ENCODE measurements around the gene TSPYL2. TPM values are rescaled to one million over a fixed set of nuclear protein-coding genes. Genes with fewer than 3 reads are reported as not detected.

The TSPYL2 gene
- total RNA-seq, 1 donor from 2014 or later = 10.3 TPM

GRCh38 chrX:53082773-53083616 lies 828 bp downstream of the TSPYL2 start:
- Histone ChIP-seq H3K36me3 (ENCODE audit: control insufficient read depth, insufficient read depth, low read length) (no peaks in the 10 kb centered on the region), H3K4me3 (ENCODE audit: low read depth, low read length) (peak overlapping the region; percentile 63), H3K27me3 (ENCODE audit: control insufficient read depth, insufficient read depth, low read length) (no peaks in the 10 kb centered on the region)
- no peak for DNase-seq (ENCODE audit: low read depth)
- no peak for TF ChIP-seq CTCF (IDR thresholded peaks at IDR 0.05; ENCODE audit: insufficient read depth, low read length, poor library complexity, severe bottlenecking)

GRCh38 chrX:53084043-53084570 lies 1.9 kb downstream of the TSPYL2 start:
- Histone ChIP-seq H3K4me3 (ENCODE audit: low read depth, low read length) (no peak overlapping the region), H3K27me3 (ENCODE audit: control insufficient read depth, insufficient read depth, low read length) (no peaks in the 10 kb centered on the region), H3K36me3 (ENCODE audit: control insufficient read depth, insufficient read depth, low read length) (no peaks in the 10 kb centered on the region)
- no peak for TF ChIP-seq CTCF (IDR thresholded peaks at IDR 0.05; ENCODE audit: insufficient read depth, low read length, poor library complexity, severe bottlenecking)
- DNase-seq (ENCODE audit: low read depth) = no peak

- Histone ChIP-seq H3K36me3 (ENCODE audit: control insufficient read depth, insufficient read depth, low read length) (no peaks in the 10 kb centered on the region), H3K4me3 (ENCODE audit: low read depth, low read length) (no peak overlapping the region), H3K27me3 (ENCODE audit: control insufficient read depth, insufficient read depth, low read length) (no peaks in the 10 kb centered on the region)
- TF ChIP-seq CTCF (IDR thresholded peaks at IDR 0.05; ENCODE audit: insufficient read depth, low read length, poor library complexity, severe bottlenecking) = no peak
- no peak for DNase-seq (ENCODE audit: low read depth)
Measured at GRCh38 chrX:53084863-53085262, 2.7 kb downstream of the TSPYL2 start.

GRCh38 chrX:53085661-53086229 lies 3.6 kb downstream of the TSPYL2 start:
- Histone ChIP-seq H3K36me3 (ENCODE audit: control insufficient read depth, insufficient read depth, low read length) (no peaks in the 10 kb centered on the region), H3K4me3 (ENCODE audit: low read depth, low read length) (no peak overlapping the region), H3K27me3 (ENCODE audit: control insufficient read depth, insufficient read depth, low read length) (no peaks in the 10 kb centered on the region)
- no peak for DNase-seq (ENCODE audit: low read depth)
- TF ChIP-seq CTCF (IDR thresholded peaks at IDR 0.05; ENCODE audit: insufficient read depth, low read length, poor library complexity, severe bottlenecking) = no peak

GRCh38 chrX:53086464-53086863 lies 4.3 kb downstream of the TSPYL2 start:
- H3K27me3 ChIP-seq (ENCODE audit: control insufficient read depth, insufficient read depth, low read length) = no peaks in the 10 kb centered on the region
- DNase-seq (ENCODE audit: low read depth) = no peak
- TF ChIP-seq CTCF (IDR thresholded peaks at IDR 0.05; ENCODE audit: insufficient read depth, low read length, poor library complexity, severe bottlenecking) = no peak
- H3K4me3 ChIP-seq (ENCODE audit: low read depth, low read length) = no peak overlapping the region
- H3K36me3 ChIP-seq (ENCODE audit: control insufficient read depth, insufficient read depth, low read length) = no peaks in the 10 kb centered on the region

Data from kidney epithelial cell (primary cell).